GM19395 (cell line): ENCODE results near the gene EVI5.

Experiments used
- ATAC-seq: cut with Tn5 transposase; IDR thresholded peaks from one replicate; pipeline ENCODE4 v1.9.1; 2021; ENCODE audit warnings: mild to moderate bottlenecking, moderate library complexity; ENCODE audit not compliant: unreplicated experiment

Gene EVI5

DNA sequence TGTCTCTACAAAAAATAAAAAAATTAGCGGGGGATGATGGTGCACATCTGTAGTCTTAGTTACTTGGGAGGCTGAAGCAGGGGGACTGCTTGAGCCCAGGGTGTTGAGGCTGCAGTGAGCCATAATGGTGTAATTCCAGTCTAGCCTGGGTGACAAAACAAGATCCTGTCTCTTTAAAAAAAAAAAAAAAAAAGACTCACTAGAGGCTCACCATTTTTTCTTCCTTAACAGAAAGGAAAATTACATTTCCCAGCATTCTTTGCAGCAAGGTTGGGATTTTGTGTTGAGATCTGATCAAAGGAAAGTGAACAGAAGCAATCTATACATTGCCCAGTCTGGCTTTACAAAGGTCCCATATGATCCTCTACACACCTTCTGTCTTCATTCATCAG, 319.7 kb downstream of the EVI5 start:
- no peak for ATAC-seq

GRCh38 chr1:92464588-92465255, 320.2 kb downstream of the EVI5 start:
- no peak for ATAC-seq

GRCh38 chr1:92461364-92462097, 323.4 kb downstream of the EVI5 start:
- ATAC-seq = peak; percentile 77

GRCh38 chr1:92459871-92460320, 325.0 kb downstream of the EVI5 start:
- no peak for ATAC-seq
